K562 (cell line): ENCODE measurements around the gene WFIKKN1. TPM values are rescaled to one million over a fixed set of nuclear protein-coding genes. Genes with fewer than 3 reads are reported as not detected.

Experiments
- ARID3A ChIP-seq: IDR thresholded peaks from 2 replicates; pipeline ENCODE4 v1.6.1; 2012; ENCODE audit warnings: low read depth, low read length, improper control_type of control experiment, borderline replicate concordance
- CBX8 ChIP-seq: fragments of 200-600 bp; sonication (generic); IDR thresholded peaks from 2 replicates; pipeline ENCODE4 v1.6.1; 2012; ENCODE audit warnings: borderline replicate concordance, mixed run types, low read depth, mild to moderate bottlenecking, moderate library complexity, mixed read lengths, low read length, control low read depth, inconsistent platforms; ENCODE audit not compliant: poor library complexity, severe bottlenecking; ENCODE audit errors: extremely low read depth
- E2F8 ChIP-seq: fragments of 450-650 bp; IDR thresholded peaks from 2 replicates; pipeline ENCODE4 v1.7.1; 2018; ENCODE audit warnings: mild to moderate bottlenecking, low read depth; ENCODE audit not compliant: partially characterized antibody
- GTF2A2 ChIP-seq: IDR thresholded peaks from 2 replicates; pipeline ENCODE4 v1.6.1; 2016; ENCODE audit warnings: mild to moderate bottlenecking, missing genetic modification characterization, missing compliant biosample characterization
- RAD21 ChIP-seq, 2 experiments: fragments of 250-450 bp in 1 of 2; fragments of 450-650 bp in 1 of 2; sonication (Bioruptor Pico) in 1 of 2; formaldehyde crosslinking in 1 of 2; IDR thresholded peaks in 1 of 2; conservative IDR thresholded peaks in 1 of 2; 2 replicates each; pipeline versions ENCODE4 v1.4.0 to v1.8.0; 2020 to 2022; ENCODE audit warnings: mild to moderate bottlenecking in 2 of 2, moderate library complexity in 1 of 2
- SREBF2 ChIP-seq: sonication (generic); formaldehyde crosslinking; IDR thresholded peaks from 2 replicates; pipeline ENCODE4 v1.4.0; 2020; ENCODE audit warnings: mild to moderate bottlenecking, missing genetic modification reagents
- TEAD2 ChIP-seq: fragments of 450-650 bp; IDR thresholded peaks from 2 replicates; pipeline ENCODE4 v1.6.1; 2016; ENCODE audit warnings: missing genetic modification characterization, control low read depth, missing compliant biosample characterization
- TFAM ChIP-seq: fragments of 250-450 bp; sonication (Bioruptor Pico); conservative IDR thresholded peaks from 2 replicates; pipeline ENCODE4 v1.5.0; 2021; ENCODE audit warnings: mild to moderate bottlenecking, moderate library complexity
- TSC22D4 ChIP-seq: fragments of 450-650 bp; IDR thresholded peaks from 2 replicates; pipeline ENCODE4 v1.6.1; 2016; ENCODE audit warnings: missing genetic modification characterization, missing biosample characterization, control low read depth
- ZFP91 ChIP-seq: sonication (generic); formaldehyde crosslinking; IDR thresholded peaks from 2 replicates; pipeline ENCODE4 v1.8.0; 2022; ENCODE audit warnings: mild to moderate bottlenecking, missing genetic modification reagents
- ZNF253 ChIP-seq: fragments of 250-450 bp; sonication (Bioruptor Pico); conservative IDR thresholded peaks from 2 replicates; pipeline ENCODE4 v1.6.1; 2021; ENCODE audit warnings: mild to moderate bottlenecking
- ZNF584 ChIP-seq: fragments of 200-800 bp; sonication (Bioruptor generic); IDR thresholded peaks from 2 replicates; pipeline ENCODE4 v1.6.1; 2016; ENCODE audit warnings: low read depth, mild to moderate bottlenecking, missing genetic modification characterization, missing compliant biosample characterization
- polyA plus RNA-seq, 8 experiments: library from polyadenylated mRNA; depleted of rRNA in 4 of 8; stranded (reverse) in 5 of 8; unstranded in 3 of 8; fragments of >200 nt; fragmentation: Nextera tagmentation in 2 of 8; fragmentation: Illumina TruSeq in 1 of 8; extraction: Ambion mirVana in 2 of 8; extraction: Trizol in 1 of 8; gene quantifications; 2 replicates each; pipeline versions ENCODE4 v1.2.1 to v1.2.3, GENCODE V29; 2011 to 2014; ENCODE audit warnings: inconsistent platforms in 1 of 8, missing spikeins in 1 of 8
- total RNA-seq, 7 experiments: library from RNA; depleted of rRNA in 6 of 7; stranded (reverse); fragments of >200 nt in 6 of 7; fragmentation: Illumina TruSeq in 2 of 7; extraction: Trizol in 2 of 7; gene quantifications; 2 replicates each; pipeline versions ENCODE4 v1.2.1 to v1.2.3, GENCODE V29; 2011 to 2021; ENCODE audit warnings: low replicate concordance in 1 of 7
- TF ChIP-seq, protein P1 (sequence below): fragments of 450-650 bp; IDR thresholded peaks from 2 replicates; pipeline ENCODE4 v1.6.1; 2017; ENCODE audit warnings: antibody characterized with exemption, mild to moderate bottlenecking
- TF ChIP-seq, protein P2 (sequence below): fragments of 450-650 bp; formaldehyde crosslinking; IDR thresholded peaks from 2 replicates; pipeline ENCODE4 v1.4.0; 2020; ENCODE audit warnings: mild to moderate bottlenecking, moderate library complexity

The WFIKKN1 gene
- total and polyA plus RNA-seq, 9 of the 15 experiments (the other 6 are each of a cell fraction or from before 2014, with no cell fraction given), result 0.14 to 1.1 (median 0.50) TPM; not detected in 4

DNA sequence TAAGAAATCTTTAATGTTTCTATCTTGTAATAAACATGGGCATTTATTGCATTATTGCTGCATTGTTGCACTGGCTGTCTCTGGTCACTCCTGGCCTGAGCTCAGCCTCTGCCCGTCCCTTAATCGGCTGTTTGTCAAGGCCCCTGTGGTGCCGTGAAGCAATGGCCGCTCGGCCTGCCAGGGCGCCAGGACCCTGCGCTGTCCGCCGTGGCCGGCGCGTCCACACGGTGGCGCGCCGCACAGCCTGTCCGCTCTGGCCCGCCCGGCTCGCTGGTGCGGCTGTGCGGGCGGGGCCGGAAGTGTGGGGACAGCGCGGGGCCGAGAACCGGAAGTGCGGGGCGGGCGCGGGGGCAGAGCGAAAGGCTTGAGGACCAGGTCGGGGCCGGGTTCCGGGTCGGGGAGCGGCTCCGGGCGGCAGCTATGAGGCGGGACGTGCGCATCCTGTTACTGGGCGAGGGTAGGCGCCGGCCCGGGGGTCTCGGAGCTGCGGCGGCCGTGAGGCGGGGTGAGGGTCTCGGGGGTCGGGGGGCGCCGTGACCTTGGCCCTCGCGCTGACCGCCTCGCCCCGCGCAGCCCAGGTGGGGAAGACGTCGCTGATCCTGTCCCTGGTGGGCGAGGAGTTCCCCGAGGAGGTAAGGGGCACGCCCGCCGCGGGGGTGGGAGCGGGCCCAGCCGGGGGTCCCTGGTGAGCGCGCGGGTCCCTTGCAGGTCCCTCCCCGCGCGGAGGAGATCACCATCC lies 37.2 kb downstream of the WFIKKN1 start, which contains the start of gene RHOT2 (continued):
- no peak for TF ChIP-seq SREBF2 (CRISPR knock-in tag)
- TF ChIP-seq ARID3A, result no peak
- no peak for TF ChIP-seq TFAM
- TF ChIP-seq ZNF584 (CRISPR knock-in tag), result no peak
- no peak for TF ChIP-seq CBX8
- TF ChIP-seq ZFP91 (CRISPR knock-in tag), result no peak
- TF ChIP-seq GTF2A2 (tag), result no peak
- no peak for TF ChIP-seq ZNF253 (CRISPR knock-in tag)
- no peak for TF ChIP-seq TEAD2 (tag)
- TF ChIP-seq, protein P1, sequence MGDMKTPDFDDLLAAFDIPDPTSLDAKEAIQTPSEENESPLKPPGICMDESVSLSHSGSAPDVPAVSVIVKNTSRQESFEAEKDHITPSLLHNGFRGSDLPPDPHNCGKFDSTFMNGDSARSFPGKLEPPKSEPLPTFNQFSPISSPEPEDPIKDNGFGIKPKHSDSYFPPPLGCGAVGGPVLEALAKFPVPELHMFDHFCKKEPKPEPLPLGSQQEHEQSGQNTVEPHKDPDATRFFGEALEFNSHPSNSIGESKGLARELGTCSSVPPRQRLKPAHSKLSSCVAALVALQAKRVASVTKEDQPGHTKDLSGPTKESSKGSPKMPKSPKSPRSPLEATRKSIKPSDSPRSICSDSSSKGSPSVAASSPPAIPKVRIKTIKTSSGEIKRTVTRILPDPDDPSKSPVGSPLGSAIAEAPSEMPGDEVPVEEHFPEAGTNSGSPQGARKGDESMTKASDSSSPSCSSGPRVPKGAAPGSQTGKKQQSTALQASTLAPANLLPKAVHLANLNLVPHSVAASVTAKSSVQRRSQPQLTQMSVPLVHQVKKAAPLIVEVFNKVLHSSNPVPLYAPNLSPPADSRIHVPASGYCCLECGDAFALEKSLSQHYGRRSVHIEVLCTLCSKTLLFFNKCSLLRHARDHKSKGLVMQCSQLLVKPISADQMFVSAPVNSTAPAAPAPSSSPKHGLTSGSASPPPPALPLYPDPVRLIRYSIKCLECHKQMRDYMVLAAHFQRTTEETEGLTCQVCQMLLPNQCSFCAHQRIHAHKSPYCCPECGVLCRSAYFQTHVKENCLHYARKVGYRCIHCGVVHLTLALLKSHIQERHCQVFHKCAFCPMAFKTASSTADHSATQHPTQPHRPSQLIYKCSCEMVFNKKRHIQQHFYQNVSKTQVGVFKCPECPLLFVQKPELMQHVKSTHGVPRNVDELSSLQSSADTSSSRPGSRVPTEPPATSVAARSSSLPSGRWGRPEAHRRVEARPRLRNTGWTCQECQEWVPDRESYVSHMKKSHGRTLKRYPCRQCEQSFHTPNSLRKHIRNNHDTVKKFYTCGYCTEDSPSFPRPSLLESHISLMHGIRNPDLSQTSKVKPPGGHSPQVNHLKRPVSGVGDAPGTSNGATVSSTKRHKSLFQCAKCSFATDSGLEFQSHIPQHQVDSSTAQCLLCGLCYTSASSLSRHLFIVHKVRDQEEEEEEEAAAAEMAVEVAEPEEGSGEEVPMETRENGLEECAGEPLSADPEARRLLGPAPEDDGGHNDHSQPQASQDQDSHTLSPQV, result peak; percentile 81
- TF ChIP-seq TSC22D4, result no peak
- TF ChIP-seq, protein P2, sequence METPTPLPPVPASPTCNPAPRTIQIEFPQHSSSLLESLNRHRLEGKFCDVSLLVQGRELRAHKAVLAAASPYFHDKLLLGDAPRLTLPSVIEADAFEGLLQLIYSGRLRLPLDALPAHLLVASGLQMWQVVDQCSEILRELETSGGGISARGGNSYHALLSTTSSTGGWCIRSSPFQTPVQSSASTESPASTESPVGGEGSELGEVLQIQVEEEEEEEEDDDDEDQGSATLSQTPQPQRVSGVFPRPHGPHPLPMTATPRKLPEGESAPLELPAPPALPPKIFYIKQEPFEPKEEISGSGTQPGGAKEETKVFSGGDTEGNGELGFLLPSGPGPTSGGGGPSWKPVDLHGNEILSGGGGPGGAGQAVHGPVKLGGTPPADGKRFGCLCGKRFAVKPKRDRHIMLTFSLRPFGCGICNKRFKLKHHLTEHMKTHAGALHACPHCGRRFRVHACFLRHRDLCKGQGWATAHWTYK (CRISPR knock-in tag), result peak; percentile 69; the same call in 1 of the 2 replicates
- TF ChIP-seq RAD21 (CRISPR knock-in tag; conservative IDR thresholded peaks at IDR 0.05 in 1 of 2, IDR thresholded peaks at IDR 0.05 in 1 of 2), result peak; percentile 50 to 69
- peak; percentile 74 for TF ChIP-seq E2F8
